ENCODE measurements around the gene BZW2. TPM values are rescaled to one million over a fixed set of nuclear protein-coding genes. Genes with fewer than 3 reads are reported as not detected.

Gene BZW2
- total RNA-seq, 1 donor from 2014 or later, result 369 TPM

- DNase-seq (ENCODE audit: missing footprints) (no peak), ATAC-seq (no peak)
- intact Hi-C loops (cut with DNase I), result loop anchor here (5.0 kb wide), 1 partner anchor 220 kb away; no protein-coding TSS in a partner anchor
Observed at GRCh38 chr7:16697507-16698199, 51.7 kb downstream of the BZW2 start.

- ATAC-seq, result no peak
- DNase-seq (ENCODE audit: missing footprints), result no peak
- intact Hi-C loops (cut with DNase I), result loop anchor here (5.0 kb wide), 1 partner anchor 219 kb away; no protein-coding TSS in a partner anchor
Observed at GRCh38 chr7:16698200-16698905, 52.4 kb downstream of the BZW2 start.

- intact Hi-C loops (cut with DNase I), result no loop called here
- ATAC-seq (no peak), DNase-seq (ENCODE audit: missing footprints) (no peak)
Observed at GRCh38 chr7:16702441-16702840, 56.5 kb downstream of the BZW2 start.

GRCh38 chr7:16708511-16708910 is 62.5 kb downstream of the BZW2 start:
- no peak for DNase-seq (ENCODE audit: missing footprints)
- no peak for ATAC-seq
- intact Hi-C loops (cut with DNase I), result no loop called here

- ATAC-seq (peak; percentile 46), DNase-seq (ENCODE audit: missing footprints) (no peak)
- intact Hi-C loops (cut with DNase I), result no loop called here
Observed at GRCh38 chr7:16708980-16709379, 63.0 kb downstream of the BZW2 start.

DNA sequence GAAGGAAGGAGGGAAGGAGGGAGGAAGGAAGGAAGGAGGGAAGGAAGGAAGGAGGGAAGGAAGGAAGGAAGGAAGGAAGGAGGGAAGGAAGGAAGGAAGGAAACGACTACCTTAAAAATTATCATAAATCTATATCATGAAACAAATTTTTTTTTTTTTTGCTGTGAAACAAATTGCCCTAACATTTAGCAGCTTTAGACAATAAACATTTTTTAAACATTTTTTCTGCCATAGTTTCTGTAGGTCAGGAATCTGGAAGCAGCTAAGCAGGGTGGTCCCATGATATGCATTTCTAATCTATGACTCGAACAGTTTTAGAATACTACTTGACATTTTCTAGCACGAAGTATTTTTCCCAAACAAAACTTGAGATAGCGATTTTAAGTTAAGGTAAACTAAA is 64.7 kb downstream of the BZW2 start:
- DNase-seq (ENCODE audit: missing footprints), result no peak
- intact Hi-C loops (cut with DNase I), result no loop called here
- ATAC-seq, result no peak

GRCh38 chr7:16711730-16712129 is 65.7 kb downstream of the BZW2 start:
- ATAC-seq, result no peak
- intact Hi-C loops (cut with DNase I), result no loop called here

GRCh38 chr7:16712916-16713315 is 66.9 kb downstream of the BZW2 start:
- no peak for DNase-seq (ENCODE audit: missing footprints)
- intact Hi-C loops (cut with DNase I), result no loop called here
- ATAC-seq, result no peak

More at GRCh38 chr7:16711730-16712129, 65.7 kb downstream of the BZW2 start:
- no peak for DNase-seq (ENCODE audit: missing footprints)

DNA sequence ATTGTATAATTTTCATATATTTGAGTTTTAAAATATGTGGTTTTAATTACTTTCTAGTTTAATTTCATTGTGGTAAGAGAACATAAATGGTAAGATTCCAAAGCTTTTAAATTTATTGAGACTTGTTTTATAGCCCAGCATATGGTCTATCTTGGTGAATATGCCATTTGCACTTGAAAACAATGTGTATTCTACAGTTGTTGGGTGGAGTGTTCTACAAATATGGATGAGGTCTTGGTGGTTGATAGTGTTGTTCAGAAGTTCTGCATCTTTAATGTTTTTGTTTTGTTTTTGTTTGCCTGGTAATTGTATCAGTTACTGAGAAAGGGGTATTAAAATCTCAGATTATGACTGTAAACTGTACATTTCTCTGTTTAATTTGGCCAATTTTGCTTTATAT is 69.9 kb downstream of the BZW2 start:
- DNase-seq (ENCODE audit: missing footprints) (no peak), ATAC-seq (no peak)
- intact Hi-C loops (cut with DNase I), result no loop called here

DNA sequence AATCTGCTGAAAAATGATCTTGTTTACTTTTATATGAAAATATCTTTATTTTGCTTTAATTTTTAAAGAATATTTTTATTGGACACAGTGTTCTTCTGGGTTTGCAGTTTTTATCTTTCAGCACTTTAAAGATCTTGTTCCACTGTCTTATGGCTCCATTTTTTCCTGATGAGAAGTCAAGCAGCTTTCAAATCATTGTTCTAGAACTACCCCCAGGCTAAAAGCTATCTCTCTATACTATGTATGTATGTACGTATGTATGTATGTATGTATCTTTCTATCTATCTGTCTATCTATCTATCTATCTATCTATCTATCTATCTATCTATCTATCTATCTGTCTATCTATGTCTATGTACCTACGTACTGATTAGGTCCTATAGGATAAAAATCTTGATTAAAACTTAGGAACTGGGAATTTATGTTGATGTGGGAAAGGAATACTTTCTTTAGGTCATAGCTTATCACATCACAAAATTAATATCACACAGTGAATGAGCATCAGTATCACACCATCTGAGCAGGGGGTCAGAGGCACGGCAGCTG is 72.2 kb downstream of the BZW2 start:
- intact Hi-C loops (cut with DNase I), result no loop called here
- ATAC-seq (no peak), DNase-seq (ENCODE audit: missing footprints) (no peak)

DNA sequence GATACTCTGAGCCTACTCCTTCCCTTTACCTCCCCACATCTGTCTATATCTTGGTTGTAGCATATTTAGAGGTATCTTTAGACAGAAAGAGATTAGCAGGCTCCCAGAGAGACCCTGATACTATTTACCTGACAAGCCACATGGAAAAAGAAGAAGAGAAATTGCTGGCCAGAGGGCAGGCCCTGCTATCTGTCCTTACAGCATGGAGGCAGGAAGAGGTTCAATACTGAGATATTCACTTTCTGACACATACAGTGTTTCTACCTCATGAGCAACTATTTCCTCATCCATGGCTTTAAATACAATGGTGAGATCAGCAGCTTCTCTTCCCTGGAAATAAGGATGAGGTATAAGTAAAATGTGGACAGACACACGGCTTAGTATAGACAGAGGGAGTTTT is 73.7 kb downstream of the BZW2 start:
- no peak for DNase-seq (ENCODE audit: missing footprints)
- ATAC-seq, result no peak
- intact Hi-C loops (cut with DNase I), result no loop called here

DNA sequence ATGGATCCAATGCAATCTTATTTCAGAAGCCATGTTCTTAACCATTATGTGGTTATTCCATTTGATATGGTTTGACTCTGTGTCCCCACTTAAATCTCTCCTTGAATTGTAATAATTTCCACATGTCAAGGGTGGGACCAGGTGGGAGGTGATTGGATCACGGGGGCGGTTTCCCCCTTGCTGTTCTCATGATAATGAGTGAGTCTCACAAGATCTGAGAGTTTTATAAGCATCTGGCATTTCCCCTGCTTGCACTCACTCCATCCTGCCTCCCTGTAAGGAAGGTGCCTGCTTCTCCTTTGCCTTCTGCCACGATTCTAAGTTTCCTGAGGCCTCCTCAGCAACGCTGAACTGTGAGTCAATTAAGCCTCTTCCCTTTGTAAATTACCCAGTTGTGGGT is 75.6 kb downstream of the BZW2 start:
- DNase-seq (ENCODE audit: missing footprints), result no peak
- intact Hi-C loops (cut with DNase I), result no loop called here
- no peak for ATAC-seq

GRCh38 chr7:16724344-16724743 is 78.4 kb downstream of the BZW2 start:
- ATAC-seq (no peak), DNase-seq (ENCODE audit: missing footprints) (no peak)
- intact Hi-C loops (cut with DNase I), result no loop called here

GRCh38 chr7:16726189-16726588 is 80.2 kb downstream of the BZW2 start:
- DNase-seq (ENCODE audit: missing footprints) (no peak), ATAC-seq (no peak)
- intact Hi-C loops (cut with DNase I), result no loop called here

- ATAC-seq, result no peak
- DNase-seq (ENCODE audit: missing footprints), result no peak
- intact Hi-C loops (cut with DNase I), result no loop called here
Observed at GRCh38 chr7:16727736-16728135, 81.8 kb downstream of the BZW2 start.

DNA sequence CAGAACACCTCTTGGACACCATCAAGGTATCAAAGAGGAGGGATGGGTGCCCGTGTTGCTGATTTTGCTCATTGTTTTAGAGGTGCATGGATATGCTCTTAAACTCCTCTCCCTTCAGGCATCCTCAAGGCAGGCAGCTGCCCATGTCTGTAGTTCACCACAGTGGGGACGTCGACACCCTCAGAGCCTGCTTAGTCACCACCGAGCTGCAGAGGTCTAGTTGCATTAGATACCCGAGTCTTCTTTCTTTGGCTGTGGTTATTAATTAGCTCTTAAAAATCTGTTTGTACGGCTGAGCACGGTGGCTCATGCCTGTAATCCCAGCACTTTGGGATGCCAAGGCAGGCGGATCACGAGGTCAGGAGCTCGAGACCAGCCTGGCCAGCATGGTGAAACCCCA is 82.8 kb downstream of the BZW2 start:
- no peak for ATAC-seq
- intact Hi-C loops (cut with DNase I), result no loop called here
- no peak for DNase-seq (ENCODE audit: missing footprints)

- DNase-seq (ENCODE audit: missing footprints) (no peak), ATAC-seq (no peak)
- intact Hi-C loops (cut with DNase I), result no loop called here
Observed at GRCh38 chr7:16729541-16729940, 83.6 kb downstream of the BZW2 start.

- DNase-seq (ENCODE audit: missing footprints) (no peak), ATAC-seq (no peak)
- intact Hi-C loops (cut with DNase I), result no loop called here
Observed at GRCh38 chr7:16730937-16731336, 85.0 kb downstream of the BZW2 start.

DNA sequence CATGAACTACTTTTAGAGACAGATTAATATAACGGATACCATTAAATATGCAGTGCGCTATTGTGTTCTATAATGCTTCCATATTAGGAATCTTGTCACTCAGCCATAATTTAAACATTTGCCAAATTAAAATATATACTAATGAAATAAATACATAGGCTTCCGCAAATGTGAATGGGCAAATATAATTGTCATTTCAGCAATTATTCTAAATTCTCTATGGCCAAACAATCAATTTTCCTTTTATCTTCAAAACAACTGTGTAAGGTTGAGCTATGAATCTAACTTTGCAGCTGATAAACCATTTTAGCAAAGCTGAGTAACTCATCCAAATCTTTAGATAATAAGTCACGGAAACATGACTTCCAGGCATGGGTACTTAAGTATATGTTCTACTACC is 86.8 kb downstream of the BZW2 start:
- DNase-seq (ENCODE audit: missing footprints) (no peak), ATAC-seq (no peak)
- intact Hi-C loops (cut with DNase I), result no loop called here

DNA sequence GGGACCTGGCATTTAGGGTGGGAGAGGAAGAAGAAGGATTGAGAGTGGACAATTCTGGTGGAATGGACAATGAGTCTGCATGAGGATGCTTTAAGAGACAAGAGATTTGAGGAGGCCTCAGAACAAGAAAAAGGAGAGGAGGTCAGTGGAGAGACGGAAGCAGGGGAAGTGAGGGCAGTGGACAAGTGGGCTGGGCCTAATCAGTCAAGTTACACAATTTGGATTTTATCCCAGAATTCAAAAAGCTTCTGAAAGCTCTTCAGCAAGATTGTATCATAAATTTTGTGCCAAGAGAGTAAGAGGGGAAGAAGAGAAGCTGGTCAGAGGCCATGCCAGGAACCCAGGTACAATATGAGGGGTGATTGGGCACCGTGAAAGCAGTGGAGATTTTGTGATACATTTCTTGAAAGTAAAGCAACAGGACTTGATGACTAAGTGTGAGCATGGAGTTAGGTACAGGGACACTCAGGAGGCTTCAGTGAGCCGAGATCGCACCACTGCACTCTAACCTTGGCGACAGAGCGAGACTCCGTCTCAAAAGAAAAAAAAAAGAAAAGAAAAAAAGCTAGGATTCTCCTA is 88.3 kb downstream of the BZW2 start:
- intact Hi-C loops (cut with DNase I), result no loop called here
- ATAC-seq (peak; percentile 42), DNase-seq (ENCODE audit: missing footprints) (no peak)

Data from Right ventricle myocardium inferior (tissue), 1 donor.